IMR-90 (cell line): ENCODE measurements around the gene CDX1. TPM values are rescaled to one million over a fixed set of nuclear protein-coding genes. Genes with fewer than 3 reads are reported as not detected.

Experiments used
- polyA plus RNA-seq, 3 experiments: library from polyadenylated mRNA; depleted of rRNA; stranded (reverse); fragments of >200 nt; gene quantifications; 2 replicates each; pipeline ENCODE4 v1.2.3, GENCODE V29; 2012; ENCODE audit warnings: low replicate concordance in 1 of 3
- total RNA-seq: library from RNA; depleted of rRNA; stranded (reverse); fragments of >200 nt; gene quantifications from 2 replicates; pipeline ENCODE4 v1.2.3, GENCODE V29; 2012; rRNA removed

CDX1 gene
- total and polyA plus RNA-seq, 2 of the 4 experiments (the other 2 are of a cell fraction) = 0.18 to 0.24 TPM

Other genes starting within 250 kb of the CDX1 start
- not detected in 2 replicates for gene PDE6A, start 222.0 kb upstream of the CDX1 start, total RNA-seq
- not detected in 2 replicates for gene PDE6A, start 222.0 kb upstream of the CDX1 start, polyA plus RNA-seq (2012; rRNA removed)
- gene SLC26A2, start 206.0 kb upstream of the CDX1 start, total RNA-seq = 9.9 and 12.8 TPM in 2 replicates
- 1.5 and 2.2 TPM in 2 replicates for gene SLC26A2, start 206.0 kb upstream of the CDX1 start, polyA plus RNA-seq (2012; rRNA removed)
- 6.1 and 6.6 TPM in 2 replicates for gene TIGD6, start 166.1 kb upstream of the CDX1 start, total RNA-seq
- 4.4 and 5.8 TPM in 2 replicates for gene TIGD6, start 166.1 kb upstream of the CDX1 start, polyA plus RNA-seq (2012; rRNA removed)
- 27.6 and 29.2 TPM in 2 replicates for gene HMGXB3, start 166.0 kb upstream of the CDX1 start, total RNA-seq
- gene HMGXB3, start 166.0 kb upstream of the CDX1 start, polyA plus RNA-seq (2012; rRNA removed) = 27.6 and 30.6 TPM in 2 replicates
- gene CSF1R, start 80.2 kb upstream of the CDX1 start, total RNA-seq = under 0.01 and 0.36 TPM in 2 replicates
- 0.07 and 0.14 TPM in 2 replicates for gene CSF1R, start 80.2 kb upstream of the CDX1 start, polyA plus RNA-seq (2012; rRNA removed)
- gene PDGFRB, start 10.9 kb upstream of the CDX1 start, total RNA-seq = 81.9 and 108 TPM in 2 replicates
- 122 and 124 TPM in 2 replicates for gene PDGFRB, start 10.9 kb upstream of the CDX1 start, polyA plus RNA-seq (2012; rRNA removed)
- gene SLC6A7, start 23.3 kb downstream of the CDX1 start, total RNA-seq = under 0.01 TPM in 1 of 2 replicates, not detected in the other
- not detected in 2 replicates for gene SLC6A7, start 23.3 kb downstream of the CDX1 start, polyA plus RNA-seq (2012; rRNA removed)
- gene CAMK2A, start 123.0 kb downstream of the CDX1 start, total RNA-seq = under 0.01 and 0.18 TPM in 2 replicates
- gene CAMK2A, start 123.0 kb downstream of the CDX1 start, polyA plus RNA-seq (2012; rRNA removed) = 0.17 and 0.19 TPM in 2 replicates
- 15.0 and 15.2 TPM in 2 replicates for gene ARSI, start 136.1 kb downstream of the CDX1 start, total RNA-seq
- gene ARSI, start 136.1 kb downstream of the CDX1 start, polyA plus RNA-seq (2012; rRNA removed) = 14.8 and 15.5 TPM in 2 replicates
- 18.3 and 19.7 TPM in 2 replicates for gene TCOF1, start 190.9 kb downstream of the CDX1 start, total RNA-seq
- 18.2 and 18.8 TPM in 2 replicates for gene TCOF1, start 190.9 kb downstream of the CDX1 start, polyA plus RNA-seq (2012; rRNA removed)
- gene CD74, start 246.1 kb downstream of the CDX1 start, total RNA-seq = 0.18 and 0.28 TPM in 2 replicates
- gene CD74, start 246.1 kb downstream of the CDX1 start, polyA plus RNA-seq (2012; rRNA removed) = 1.1 and 1.5 TPM in 2 replicates